Neural progenitor cell (in vitro differentiated cells): ENCODE results near the gene COL4A3.

Experiments
- EZH2 ChIP-seq: fragments of 200-600 bp; sonication (generic); IDR thresholded peaks from 2 replicates; pipeline ENCODE4 v1.6.1; 2017; ENCODE audit warnings: antibody characterized with exemption, mild to moderate bottlenecking, moderate library complexity
- TF ChIP-seq, protein P1 (sequence below): fragments of 200-600 bp; sonication (generic); IDR thresholded peaks from 2 replicates; pipeline ENCODE4 v1.5.1; 2017; ENCODE audit warnings: antibody characterized with exemption, mild to moderate bottlenecking

DNA sequence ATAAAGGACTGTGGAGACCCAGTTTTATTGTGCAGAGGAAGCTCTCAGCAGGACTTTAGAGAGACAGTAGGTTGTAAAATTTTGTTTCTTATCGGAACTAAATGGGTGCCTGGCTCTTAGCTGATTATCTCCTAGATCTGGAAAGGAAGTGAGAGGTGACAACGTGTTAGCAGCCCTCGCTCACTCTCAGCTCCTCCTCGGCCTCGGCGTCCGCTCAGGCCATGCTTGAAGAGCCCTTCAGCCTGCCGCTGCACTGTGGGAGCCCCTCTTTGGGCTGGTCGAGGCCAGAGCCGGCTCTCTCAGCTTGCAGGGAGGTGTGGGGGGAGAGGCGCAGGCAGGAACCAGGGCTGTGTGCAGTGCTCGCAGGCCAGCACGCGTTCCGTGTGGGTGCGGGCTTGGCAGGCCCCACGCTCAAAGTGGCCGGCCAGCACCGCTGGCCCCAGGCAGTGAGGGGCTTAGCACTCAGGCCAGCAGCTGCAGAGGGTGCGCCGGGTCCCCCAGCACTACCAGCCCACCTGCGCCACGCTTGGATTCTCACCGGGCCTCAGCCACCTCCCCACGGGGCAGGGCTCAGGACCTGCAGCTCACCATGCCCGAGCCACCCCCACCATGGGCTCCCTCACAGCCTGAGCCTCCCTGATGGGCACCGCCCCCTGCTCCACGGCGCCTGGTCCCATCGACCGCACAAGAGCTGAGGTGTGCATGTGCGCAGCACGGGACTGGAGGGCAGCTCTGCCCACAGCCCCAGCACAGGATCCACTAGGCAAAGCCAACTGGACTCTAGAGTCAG, 156.1 kb downstream of the COL4A3 start:
- TF ChIP-seq, protein P1, sequence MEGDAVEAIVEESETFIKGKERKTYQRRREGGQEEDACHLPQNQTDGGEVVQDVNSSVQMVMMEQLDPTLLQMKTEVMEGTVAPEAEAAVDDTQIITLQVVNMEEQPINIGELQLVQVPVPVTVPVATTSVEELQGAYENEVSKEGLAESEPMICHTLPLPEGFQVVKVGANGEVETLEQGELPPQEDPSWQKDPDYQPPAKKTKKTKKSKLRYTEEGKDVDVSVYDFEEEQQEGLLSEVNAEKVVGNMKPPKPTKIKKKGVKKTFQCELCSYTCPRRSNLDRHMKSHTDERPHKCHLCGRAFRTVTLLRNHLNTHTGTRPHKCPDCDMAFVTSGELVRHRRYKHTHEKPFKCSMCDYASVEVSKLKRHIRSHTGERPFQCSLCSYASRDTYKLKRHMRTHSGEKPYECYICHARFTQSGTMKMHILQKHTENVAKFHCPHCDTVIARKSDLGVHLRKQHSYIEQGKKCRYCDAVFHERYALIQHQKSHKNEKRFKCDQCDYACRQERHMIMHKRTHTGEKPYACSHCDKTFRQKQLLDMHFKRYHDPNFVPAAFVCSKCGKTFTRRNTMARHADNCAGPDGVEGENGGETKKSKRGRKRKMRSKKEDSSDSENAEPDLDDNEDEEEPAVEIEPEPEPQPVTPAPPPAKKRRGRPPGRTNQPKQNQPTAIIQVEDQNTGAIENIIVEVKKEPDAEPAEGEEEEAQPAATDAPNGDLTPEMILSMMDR: no peak
- TF ChIP-seq EZH2: no peak
